Amygdala (tissue), 56 donors: ENCODE measurements around the gene LSM14A.
"Not testable (repeated sequence)": the region's sequence is repeated elsewhere in the genome, so short reads cannot be mapped to it uniquely, and the experiment has no call there.

ENCODE experiments used
- DNase-seq, 56 donors: peaks; one replicate each; lab custom pipeline; 2025; lab: John Stamatoyannopoulos, UW

The LSM14A gene

GRCh38 chr19:34155686-34156085 lies 16.6 kb upstream of the LSM14A start:
- no peak for DNase-seq

GRCh38 chr19:34158966-34159365 lies 13.3 kb upstream of the LSM14A start:
- DNase-seq, result not testable (repeated sequence)

GRCh38 chr19:34159541-34159940 lies 12.8 kb upstream of the LSM14A start:
- not testable (repeated sequence) for DNase-seq

GRCh38 chr19:34161902-34162301 lies 10.4 kb upstream of the LSM14A start:
- DNase-seq, result not testable (repeated sequence)

GRCh38 chr19:34165295-34165738 lies 7.0 kb upstream of the LSM14A start:
- DNase-seq, result no peak

GRCh38 chr19:34169475-34170199 lies 2.7 kb upstream of the LSM14A start:
- not testable (repeated sequence) for DNase-seq

GRCh38 chr19:34171539-34171876 lies 796 bp upstream of the LSM14A start:
- peak in 2 of 56 donors; percentile 32 to 47 for DNase-seq

- peak in 16 of 56 donors; percentile 15 to 68 (median 46) for DNase-seq
These were observed 423 bp downstream of the LSM14A start for GRCh38 chr19:34172661-34173192.

GRCh38 chr19:34173193-34173956 lies 1.1 kb downstream of the LSM14A start:
- peak in 12 of 56 donors; percentile 6 to 37 (median 28) for DNase-seq

GRCh38 chr19:34175173-34175572 lies 2.9 kb downstream of the LSM14A start:
- DNase-seq, result not testable (repeated sequence)

- DNase-seq, result no peak
These were observed 4.3 kb downstream of the LSM14A start for GRCh38 chr19:34176581-34176980.

- DNase-seq, result no peak
These were observed 5.9 kb downstream of the LSM14A start for GRCh38 chr19:34178274-34178610.

GRCh38 chr19:34179066-34179465 lies 6.8 kb downstream of the LSM14A start:
- no peak for DNase-seq

- DNase-seq, result no peak
These were observed 8.0 kb downstream of the LSM14A start for GRCh38 chr19:34180273-34180672.

GRCh38 chr19:34180709-34181108 lies 8.4 kb downstream of the LSM14A start:
- DNase-seq, result no peak

- DNase-seq, result no peak
These were observed 9.0 kb downstream of the LSM14A start for GRCh38 chr19:34181111-34181864.

- DNase-seq, result no peak
These were observed 9.8 kb downstream of the LSM14A start for GRCh38 chr19:34182125-34182524.

- no peak for DNase-seq
These were observed 12.7 kb downstream of the LSM14A start for GRCh38 chr19:34184880-34185491.

GRCh38 chr19:34186205-34186604 lies 13.9 kb downstream of the LSM14A start:
- DNase-seq, result no peak

GRCh38 chr19:34187011-34187410 lies 14.7 kb downstream of the LSM14A start:
- DNase-seq, result no peak

GRCh38 chr19:34188408-34188807 lies 16.1 kb downstream of the LSM14A start:
- no peak for DNase-seq
